HG03558 (cell line): Measurements from ENCODE around the gene POLE3.
A peak's percentile ranks its signal among the peaks of the same experiment; 100 is the strongest.
"Not testable (repeated sequence)": the region's sequence is repeated elsewhere in the genome, so short reads cannot be mapped to it uniquely, and the experiment has no call there.

Experiments
- ATAC-seq: cut with Tn5 transposase; IDR thresholded peaks from one replicate; pipeline ENCODE4 v1.9.1; 2021; ENCODE audit warnings: moderate number of reproducible peaks; ENCODE audit not compliant: unreplicated experiment; ENCODE audit errors: extremely low read depth

Gene POLE3

DNA sequence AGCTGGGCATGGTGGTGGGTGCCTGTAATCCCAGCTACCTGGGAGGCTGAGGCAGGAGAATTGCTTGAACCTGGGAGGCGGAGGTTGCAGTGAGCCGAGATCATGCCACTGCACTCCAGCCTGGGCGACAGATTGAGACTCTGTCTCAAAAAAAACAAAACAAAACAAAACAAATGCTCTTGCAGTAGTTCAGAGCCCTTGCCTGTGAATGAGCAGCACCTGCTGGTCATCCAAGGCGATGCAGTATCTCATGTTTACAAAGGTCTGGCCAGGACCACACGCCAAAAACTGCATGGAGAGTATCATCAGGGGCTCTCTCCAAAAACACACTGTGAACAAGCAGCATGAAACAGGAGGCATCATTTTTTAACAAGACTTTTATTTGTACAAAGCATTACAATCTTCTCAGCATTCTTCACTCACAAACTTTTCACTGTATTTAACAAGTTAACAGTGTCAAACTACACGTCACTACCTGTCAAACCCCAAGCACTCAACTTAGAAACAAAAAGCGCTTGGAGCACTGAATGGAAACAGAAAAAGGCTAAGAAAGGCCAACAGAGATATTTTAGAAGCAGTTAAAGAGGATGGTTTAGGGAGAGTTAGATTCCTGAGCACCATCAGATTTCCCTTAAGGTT, 3.5 kb downstream of the POLE3 start:
- not testable (repeated sequence) for ATAC-seq

DNA sequence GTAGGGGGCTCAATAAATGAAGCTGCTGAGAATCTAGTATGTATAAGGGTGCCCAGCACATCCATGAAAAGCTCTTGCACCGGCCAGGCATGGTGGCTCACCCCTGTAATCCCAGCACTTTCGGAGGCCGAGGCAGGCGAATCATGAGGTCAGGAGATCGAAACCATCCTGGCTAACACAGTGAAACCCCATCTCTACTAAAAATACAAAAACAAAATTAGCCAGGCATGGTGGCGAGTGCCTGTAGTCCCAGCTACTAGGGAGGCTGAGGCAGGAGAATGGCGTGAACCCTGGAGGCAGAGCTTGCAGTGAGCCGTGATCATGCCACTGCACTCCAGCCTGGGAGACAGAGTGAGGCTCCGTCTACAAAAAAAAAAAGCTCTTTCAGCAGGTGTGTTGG, 4.1 kb downstream of the POLE3 start:
- not testable (repeated sequence) for ATAC-seq

DNA sequence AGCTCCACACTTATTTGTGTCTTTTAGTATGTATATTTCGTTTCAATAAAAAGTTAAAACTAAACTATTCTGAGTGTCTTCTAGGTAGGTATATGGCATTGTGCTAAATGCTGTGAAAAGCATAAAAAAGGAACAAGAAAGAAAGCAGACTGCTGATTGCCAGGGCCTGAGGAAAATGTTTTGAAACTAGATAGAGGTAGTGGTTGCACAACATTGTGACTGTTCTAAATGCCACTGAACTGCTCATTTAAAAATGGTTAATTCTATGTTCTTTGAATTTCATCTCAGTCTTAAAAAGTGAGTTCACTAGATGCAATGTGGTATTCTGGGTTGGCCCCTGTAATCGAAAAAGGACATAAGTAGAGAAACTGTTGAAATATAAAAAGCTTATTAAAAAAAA, 6.8 kb downstream of the POLE3 start:
- ATAC-seq = no peak

DNA sequence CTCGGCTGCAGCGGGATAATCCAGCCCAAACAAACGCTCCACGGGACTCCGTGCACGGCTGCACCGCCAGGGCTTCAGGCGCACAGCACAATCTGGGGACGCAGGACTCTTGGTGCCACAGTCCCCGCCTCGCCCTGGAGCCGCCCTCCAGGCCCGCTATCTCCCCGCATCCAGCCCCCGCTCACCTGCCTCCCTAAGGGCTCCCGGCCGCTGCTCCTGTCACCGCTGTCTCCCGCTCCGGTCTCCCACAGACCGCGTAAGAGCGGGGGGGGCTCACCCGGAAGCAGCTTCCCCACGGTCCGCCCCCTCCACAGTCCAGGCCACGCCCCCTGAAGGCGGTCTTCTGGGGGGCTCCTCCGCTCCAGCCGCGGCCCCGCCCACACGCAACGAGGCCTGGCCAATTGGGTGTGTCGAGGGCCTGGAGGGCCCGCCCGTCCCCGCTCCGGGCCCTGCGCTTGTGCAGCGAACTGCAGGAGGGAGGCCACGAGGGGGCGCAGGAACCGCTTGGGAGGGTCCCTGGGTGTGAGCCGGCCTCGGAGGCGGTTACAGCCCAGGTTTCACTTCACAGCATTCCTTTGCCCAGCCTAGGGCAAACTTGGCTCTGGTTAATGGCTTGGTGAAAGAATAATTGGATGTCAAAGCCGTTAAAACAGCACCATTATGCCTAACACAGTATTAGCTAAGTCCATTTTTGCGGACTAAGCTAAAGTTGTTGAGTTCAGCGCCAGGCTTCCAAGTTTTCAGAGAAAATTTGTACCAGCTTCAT, 9.3 kb downstream of the POLE3 start, which contains the start of gene ALAD:
TSS of gene ALAD (minus strand) at position 258 of the 766 bp plus-strand sequence. CDS start 7,725 bp downstream, outside the sequence.
- peak; percentile 90 for ATAC-seq

DNA sequence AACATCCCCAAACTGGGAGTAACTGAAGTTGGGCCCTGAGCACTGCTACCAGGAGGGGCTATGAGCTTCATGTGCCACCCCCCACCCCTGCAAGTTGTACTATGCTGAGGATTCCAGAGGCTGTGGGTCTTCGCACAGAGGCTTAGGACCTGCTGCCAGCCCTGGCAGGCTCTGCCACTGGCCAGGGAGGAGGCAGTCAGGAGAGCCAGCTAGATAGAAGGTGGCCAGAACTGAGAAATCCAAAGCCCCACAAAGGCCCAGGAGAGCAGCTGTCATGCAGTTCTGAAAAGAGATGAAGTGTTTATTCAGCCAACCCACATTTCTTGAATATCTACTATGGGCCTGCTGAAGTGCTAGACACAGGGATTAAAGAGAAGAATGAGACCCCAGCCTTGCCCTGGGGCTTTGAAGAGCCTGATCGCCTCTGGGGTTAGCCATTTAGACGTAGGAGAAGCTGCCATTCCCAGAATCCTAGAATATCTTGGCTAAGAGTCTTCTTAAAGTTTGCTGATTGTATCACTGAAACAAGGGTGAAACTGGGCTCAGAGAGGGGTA, 10.8 kb downstream of the POLE3 start:
- no peak for ATAC-seq

DNA sequence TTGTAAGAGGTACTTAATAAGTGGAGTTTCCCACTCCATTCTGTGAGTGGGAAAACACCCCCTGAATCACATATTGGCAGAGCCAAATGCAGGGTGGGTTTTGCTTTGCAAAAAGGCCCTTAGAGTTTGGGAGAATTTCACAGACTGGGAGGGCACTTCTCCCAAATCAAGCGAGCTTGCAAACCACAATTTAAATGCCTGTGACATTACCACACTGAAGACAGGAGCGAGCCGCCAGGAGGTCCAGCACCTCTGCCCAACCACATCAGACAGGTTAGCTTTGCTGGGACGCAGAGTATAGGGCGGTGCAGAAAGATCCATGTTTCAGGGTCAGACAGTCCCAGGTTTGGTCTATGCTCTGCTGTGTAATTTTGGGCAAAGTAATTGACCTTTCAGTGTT, 11.7 kb downstream of the POLE3 start:
- ATAC-seq = no peak

DNA sequence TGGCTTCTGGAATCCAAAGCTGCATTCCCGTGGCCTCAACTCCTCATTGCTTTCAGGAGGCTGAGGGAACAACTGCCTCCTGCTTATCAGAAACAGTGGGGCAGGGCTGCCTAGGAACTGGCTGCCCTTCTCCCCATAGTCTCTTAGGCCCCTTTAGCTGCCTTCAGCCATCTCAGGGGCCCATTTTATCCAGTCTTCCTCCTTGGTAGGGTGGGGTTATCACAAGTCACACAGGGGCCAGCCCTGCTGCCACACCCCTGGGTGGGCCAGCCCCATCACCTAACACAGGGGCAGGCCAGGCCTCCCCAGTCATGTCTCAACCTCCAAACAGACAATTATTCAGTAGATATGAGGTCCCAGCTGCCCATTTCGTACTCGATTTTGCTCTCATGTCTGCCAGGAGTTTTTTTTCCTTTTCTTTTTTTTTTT, 13.3 kb downstream of the POLE3 start:
- ATAC-seq = no peak

DNA sequence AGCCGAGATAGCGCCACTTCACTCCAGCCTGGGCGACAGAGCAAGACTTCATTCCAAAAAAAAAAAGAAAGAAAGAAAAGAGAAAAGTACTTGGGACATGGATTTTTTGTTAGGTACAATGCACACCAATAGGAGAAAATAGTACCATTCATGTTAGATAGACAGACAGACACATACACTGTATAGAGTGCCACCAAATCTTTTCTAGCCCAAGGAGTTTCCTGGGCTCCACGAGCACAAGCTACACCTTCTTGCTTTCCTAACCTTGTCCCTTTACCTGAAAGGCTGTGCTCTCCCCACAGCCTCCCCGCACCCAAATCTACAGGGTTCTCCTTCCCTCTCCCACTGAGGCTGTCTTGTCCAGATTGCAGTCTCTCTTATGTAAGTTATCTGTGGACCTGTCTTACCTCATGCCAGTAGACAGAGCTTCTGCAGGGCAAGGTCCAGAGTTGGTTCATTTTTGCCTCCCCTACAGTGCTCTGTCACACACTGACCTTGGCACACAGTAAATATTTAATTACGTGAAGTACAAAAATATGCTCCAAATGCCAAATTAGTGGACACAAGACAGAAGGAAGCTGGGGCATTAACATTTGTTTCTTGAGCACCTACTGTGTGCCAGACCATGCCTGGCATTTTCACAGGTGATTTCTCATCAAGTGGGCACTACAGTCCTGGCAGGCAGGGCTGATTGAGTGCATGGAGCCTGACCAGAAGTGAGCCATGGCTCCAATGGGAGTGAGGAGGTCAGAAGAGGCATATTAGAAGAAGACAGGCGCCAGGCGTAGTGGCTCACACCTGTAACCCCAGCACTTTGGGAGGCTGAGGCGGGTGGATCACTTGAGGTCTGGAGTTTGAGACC, 15.2 kb downstream of the POLE3 start:
- no peak for ATAC-seq

DNA sequence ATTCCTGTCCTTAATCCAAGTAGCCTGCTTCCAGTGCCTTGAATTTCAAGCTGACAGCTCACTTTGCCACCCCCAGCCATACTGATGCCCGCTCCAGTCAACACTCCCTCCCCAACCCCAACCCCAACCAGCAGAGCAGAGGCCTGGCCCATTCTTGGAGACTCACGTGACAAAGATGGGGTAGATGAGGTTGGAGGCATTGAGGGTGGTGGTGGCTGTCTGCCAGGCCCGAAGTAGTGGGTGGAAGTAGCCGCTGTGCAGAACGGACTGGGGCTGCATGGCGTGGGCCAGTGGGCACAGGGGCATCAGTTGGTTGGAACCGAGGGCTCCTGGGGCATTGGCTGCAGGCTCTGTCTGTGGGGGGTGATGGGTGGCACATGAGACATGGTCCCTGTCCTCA, 17.2 kb downstream of the POLE3 start:
- ATAC-seq = no peak

DNA sequence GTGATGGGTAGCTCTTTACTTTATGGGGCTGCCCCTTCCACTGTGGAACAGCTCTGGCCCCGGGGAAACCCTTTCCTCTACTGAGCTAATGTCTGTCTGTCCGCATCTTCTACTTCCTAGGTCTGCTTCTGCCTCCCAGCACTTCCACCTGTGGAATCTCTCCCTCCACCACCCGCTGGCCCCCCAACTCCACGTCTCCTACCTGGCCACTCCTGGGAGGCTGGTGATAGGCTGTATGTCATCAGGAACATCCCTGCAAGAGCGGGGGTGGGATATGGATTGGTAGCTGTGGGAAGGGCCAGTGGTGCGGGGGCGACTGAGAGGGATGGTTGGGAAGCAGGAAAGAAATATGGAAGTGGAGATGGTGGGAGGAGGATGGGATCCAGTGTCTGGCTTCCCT, 18.6 kb downstream of the POLE3 start:
- no peak for ATAC-seq

DNA sequence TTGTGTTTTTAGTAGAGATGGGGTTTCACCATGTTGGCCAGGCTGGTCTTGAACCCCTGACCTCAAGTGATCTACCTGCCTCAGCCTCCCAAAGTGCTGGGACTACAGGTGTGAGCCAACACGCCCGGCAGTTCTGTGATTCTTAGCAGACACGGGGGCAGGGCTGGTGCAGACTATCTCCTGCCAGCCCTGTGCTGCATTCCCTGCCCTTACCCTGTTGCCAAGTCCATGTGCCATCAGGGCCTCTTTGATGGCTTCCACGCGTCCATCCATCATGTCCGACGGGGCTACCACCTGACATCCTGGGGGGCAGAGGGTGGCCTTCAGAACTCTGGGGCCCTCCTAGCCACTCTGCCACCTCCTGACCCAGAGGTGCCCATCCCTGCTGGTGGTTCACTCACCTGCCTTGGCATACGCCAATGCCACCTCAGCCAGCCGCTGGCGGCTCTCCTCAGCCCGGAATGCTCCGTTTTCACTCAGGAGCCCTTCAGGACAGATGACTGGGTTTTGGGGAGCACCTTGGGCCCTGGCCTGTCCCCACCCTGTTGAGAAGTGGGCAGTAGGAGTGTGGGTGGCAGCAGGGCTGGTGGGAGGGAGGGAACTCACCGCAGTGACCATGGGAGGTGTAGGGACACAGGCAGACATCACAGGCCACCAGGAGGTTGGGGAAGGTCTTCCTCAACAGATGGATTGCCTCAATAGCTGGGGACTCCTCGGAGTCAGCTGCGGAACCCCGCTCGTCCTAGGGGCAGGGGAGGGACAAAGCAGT, 20.1 kb downstream of the POLE3 start:
- no peak for ATAC-seq

DNA sequence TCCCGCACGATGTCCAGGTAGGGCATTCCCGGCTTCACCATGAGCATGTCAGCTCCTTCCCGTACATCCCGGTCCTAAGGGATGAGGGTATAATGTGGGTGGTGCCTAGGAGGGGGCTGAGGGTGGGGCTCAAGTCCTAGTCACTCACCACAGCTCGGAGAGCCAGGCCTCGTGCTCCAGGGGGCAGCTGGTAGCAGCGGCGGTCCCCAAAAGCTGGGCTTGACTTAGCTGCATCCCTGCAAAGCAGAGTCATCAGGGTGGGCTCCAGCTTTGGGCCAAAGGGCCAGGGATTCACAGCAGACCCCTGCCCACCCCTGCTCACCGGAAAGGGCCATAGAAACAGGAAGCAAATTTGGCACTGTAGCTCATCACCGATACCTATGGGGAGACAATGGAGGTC, 21.0 kb downstream of the POLE3 start:
- ATAC-seq = no peak

DNA sequence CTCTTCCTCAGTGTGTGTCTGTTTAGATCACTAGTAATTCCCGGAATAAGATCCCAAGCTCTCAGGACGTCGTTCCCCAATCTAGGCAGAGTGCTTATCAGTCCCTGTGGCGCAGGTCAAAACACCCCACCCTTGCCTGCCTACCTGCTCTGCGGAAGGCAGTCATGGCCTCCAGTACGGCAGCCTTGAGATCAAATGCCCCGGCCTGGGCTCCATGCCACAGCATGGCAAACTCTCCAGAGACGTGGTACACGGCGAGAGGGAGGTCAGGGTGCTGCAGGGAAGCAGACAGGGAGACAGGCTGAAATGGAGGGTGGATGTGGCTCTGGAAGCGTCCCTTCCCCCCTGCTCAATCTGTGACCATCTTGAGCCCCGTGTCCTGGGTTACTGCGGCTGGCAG, 21.6 kb downstream of the POLE3 start:
- ATAC-seq = no peak

DNA sequence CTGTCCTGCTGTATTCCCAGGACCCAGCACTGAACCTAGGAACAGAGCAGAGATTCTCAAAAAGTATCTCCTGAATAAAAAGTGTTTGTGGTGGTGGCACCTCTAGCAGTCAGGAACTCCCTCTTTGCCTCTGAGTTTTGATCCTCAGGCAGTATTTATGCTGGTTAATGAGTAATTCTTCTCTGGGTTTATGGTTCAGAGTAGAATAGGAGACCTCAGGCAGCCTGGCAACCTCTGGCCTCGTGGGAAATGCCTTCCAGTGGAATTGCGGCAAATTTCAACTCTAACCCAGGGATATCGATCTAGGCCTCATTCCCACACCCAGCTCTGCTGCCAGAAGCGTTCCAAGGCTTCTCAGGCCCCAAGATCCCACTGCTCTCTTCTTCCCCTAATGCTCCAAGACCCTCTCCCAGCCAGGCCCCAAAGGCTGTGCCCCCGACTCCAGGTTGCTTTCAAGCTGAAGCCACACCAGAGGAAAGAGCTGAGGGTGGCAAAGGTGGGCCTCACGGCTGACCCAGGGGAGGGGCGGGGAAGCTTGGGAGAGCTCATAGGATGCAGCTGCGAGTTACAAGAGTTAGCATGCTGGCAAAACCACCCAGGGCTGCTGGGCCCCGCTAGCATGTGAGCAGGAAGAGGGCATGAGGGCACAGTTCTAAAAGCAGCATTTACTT, 22.8 kb downstream of the POLE3 start:
- ATAC-seq = no peak

DNA sequence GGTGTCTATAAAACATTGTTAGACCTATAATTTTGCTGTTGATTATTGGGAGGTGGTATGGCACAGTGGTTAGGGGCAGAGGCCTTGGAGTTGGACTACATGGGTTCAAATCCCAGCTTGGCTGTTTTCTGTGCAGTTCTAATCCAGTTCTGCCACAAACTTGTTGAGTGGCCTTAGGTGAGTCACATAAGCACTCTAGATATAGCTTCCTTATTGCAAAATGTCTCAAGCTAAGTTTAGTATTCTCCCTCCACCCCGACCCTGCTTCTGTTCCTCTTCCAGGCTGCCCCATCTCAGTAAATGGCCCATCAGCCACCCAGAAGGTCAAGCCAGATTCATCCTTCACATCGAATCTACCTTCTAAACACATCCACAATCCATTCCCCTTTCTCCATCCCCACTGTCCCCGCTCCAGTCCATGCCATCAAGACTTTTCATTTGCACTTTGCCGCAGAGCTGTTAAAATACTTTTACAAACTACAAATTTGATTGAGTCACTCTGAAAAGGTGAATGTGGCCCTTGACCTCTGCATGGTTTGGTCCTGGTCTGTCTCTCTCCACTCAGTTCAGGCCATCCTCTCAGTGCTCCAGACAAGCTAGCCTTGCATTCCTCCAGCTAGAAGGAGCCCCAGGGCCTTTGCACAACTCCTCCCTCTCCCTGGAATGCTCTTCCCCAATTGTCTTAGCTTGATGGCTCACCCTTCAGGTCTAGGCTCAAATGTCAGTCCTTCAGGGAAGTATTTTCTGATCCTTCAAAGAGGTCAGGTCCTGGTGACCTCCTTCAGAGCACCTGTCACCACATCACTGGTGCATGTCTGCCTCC, 23.7 kb downstream of the POLE3 start:
- ATAC-seq = no peak

DNA sequence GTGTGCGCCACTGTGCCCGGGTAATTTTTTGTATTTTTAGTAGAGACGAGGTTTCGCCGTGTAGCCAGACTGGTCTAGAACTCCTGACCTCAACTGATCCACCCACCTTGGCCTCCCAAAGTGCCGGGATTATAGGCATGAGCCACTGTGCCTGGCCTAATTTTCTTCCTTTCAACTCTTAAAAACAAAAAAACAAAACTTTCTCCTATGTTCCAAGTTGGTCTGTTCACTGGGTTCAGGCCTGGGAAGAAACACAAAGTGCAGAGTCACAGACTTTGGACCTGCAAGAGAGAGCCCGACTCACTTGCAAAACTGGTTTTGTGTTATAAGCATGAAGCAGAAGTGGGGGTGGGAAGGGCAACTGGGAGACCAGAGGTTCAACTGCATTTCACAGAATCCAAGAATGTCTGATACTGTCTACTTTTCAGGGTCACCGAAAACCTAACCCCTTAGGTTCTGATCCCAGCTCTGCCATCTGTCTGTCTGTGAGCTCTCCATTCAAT, 28.5 kb downstream of the POLE3 start:
- ATAC-seq = no peak

DNA sequence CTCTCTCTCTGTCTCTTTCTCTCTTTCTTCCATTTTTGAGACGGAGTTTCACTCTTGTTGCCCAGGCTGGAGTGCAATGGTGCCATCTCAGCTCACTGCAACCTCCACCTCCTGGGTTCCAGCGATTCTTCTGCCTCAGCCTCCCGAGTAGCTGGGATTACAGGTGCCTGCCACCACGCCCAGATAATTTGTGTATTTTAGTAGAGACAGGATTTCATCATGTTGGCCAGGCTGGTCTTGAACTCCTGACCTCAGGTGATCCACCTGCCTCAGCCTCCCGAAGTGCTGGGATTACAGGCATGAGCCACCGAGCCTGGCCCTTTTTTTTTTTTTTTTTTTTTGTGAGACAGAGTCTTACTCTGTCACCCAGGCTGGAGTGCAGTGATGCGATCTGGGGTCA, 29.0 kb downstream of the POLE3 start:
- not testable (repeated sequence) for ATAC-seq

DNA sequence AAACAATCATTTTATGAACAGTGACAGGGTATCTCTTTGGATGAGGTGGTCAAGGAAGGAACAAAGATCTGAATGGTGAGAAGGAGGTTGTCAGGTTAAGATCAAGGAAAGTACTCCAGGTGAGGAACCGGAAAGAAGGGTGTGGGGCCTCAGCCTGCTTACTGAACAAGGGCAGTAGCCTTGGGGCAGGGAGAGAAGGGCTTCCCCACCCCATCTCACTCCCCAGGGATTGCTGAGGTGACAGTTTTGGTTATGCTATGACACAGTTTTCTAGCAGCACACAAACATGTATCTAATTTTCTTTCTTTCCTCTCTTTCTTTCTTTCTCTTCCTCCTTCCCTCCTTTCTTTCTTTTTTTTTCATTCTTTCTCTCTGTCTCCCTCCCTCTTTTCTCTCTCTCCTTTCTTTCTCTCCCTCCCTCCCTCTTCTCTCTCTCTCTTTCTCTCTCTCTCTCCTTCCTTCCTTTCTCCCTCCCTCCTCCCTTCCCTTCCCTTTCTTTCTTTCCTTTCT, 29.6 kb downstream of the POLE3 start:
- no peak for ATAC-seq
